Progenitor cell of endocrine pancreas (in vitro differentiated cells): Measurements from ENCODE around the gene TUSC2. TPM values are rescaled to one million over a fixed set of nuclear protein-coding genes. Genes with fewer than 3 reads are reported as not detected.

Experiments used
- DNase-seq: peaks from one replicate; pipeline ENCODE4 v3.0.0; 2021; ENCODE audit warnings: low spot score; ENCODE audit not compliant: unreplicated experiment
- H3K27ac Mint-ChIP-seq: 2 replicates; pipeline ENCODE4 v1.8.0; 2021; ENCODE audit warnings: mild to moderate bottlenecking, moderate library complexity, mixed read lengths
- H3K27me3 Mint-ChIP-seq: 2 replicates; pipeline ENCODE4 v1.8.0; 2021; ENCODE audit warnings: mixed read lengths
- H3K36me3 Mint-ChIP-seq: 2 replicates; pipeline ENCODE4 v1.8.0; 2022; ENCODE audit warnings: mixed read lengths; ENCODE audit not compliant: insufficient read depth
- H3K4me1 Mint-ChIP-seq: 2 replicates; pipeline ENCODE4 v1.8.0; 2021; ENCODE audit warnings: low read depth, mixed read lengths
- H3K4me3 Mint-ChIP-seq: 2 replicates; pipeline ENCODE4 v1.8.0; 2021; ENCODE audit warnings: low read depth, mild to moderate bottlenecking, moderate library complexity, mixed read lengths
- H3K9me3 Mint-ChIP-seq: 2 replicates; pipeline ENCODE4 v1.8.0; 2021; ENCODE audit warnings: low read depth, mixed read lengths
- CTCF ChIP-seq: fragments of 200-600 bp; sonication (generic); IDR thresholded peaks from one replicate; pipeline ENCODE4 v1.5.0; 2021; ENCODE audit warnings: antibody characterized with exemption, mild to moderate bottlenecking; ENCODE audit not compliant: unreplicated experiment
- total RNA-seq: library from RNA; stranded (reverse); gene quantifications from 2 replicates; pipeline ENCODE4 v1.2.1, GENCODE V29; 2021

Gene TUSC2
- total RNA-seq, 1 donor from 2014 or later: 34.9 TPM

GRCh38 chr3:50353245-50354004 lies 25.4 kb upstream of the TUSC2 start:
- TF ChIP-seq CTCF: no peak
- Mint-ChIP-seq H3K4me3 (no peak overlapping the region), H3K4me1 (peaks cover 37% of the 10 kb centered on the region)

GRCh38 chr3:50352781-50353180 lies 24.8 kb upstream of the TUSC2 start:
- DNase-seq: no peak
- no peaks in the 10 kb centered on the region for H3K27me3 Mint-ChIP-seq
- no peak overlapping the region for H3K27ac Mint-ChIP-seq
- no peak overlapping the region for H3K4me3 Mint-ChIP-seq
- peak; percentile 24 for TF ChIP-seq CTCF
- peaks cover 31% of the 10 kb centered on the region for H3K4me1 Mint-ChIP-seq
- H3K9me3 Mint-ChIP-seq: no peaks in the 10 kb centered on the region
- peaks cover 5% of the 10 kb centered on the region for H3K36me3 Mint-ChIP-seq

More at GRCh38 chr3:50353245-50354004, 25.4 kb upstream of the TUSC2 start:
- H3K27me3 Mint-ChIP-seq: no peaks in the 10 kb centered on the region
- H3K27ac Mint-ChIP-seq: no peak overlapping the region
- DNase-seq: no peak
- H3K36me3 Mint-ChIP-seq: peaks cover 4% of the 10 kb centered on the region
- H3K9me3 Mint-ChIP-seq: no peaks in the 10 kb centered on the region

- Mint-ChIP-seq H3K4me1 (peaks cover 19% of the 10 kb centered on the region), H3K27me3 (peaks cover 3% of the 10 kb centered on the region), H3K9me3 (no peaks in the 10 kb centered on the region), H3K36me3 (peaks cover 5% of the 10 kb centered on the region), H3K4me3 (peak overlapping the region; percentile 96), H3K27ac (peak overlapping the region; percentile 76)
- no peak for DNase-seq
- TF ChIP-seq CTCF: no peak
These were observed 23.3 kb upstream of the TUSC2 start for GRCh38 chr3:50351323-50351697.

GRCh38 chr3:50350527-50351322 lies 22.7 kb upstream of the TUSC2 start, which contains the start of the genes CYB561D2 and NPRL2:
TSS of gene CYB561D2 (plus strand) at chr3:50350862. CDS start at chr3:50351434, 572 bp downstream.
TSS of gene NPRL2 (minus strand) at chr3:50350775. CDS start at chr3:50350652, 123 bp downstream.
- Mint-ChIP-seq H3K9me3 (no peaks in the 10 kb centered on the region), H3K4me1 (peaks cover 21% of the 10 kb centered on the region), H3K36me3 (peaks cover 5% of the 10 kb centered on the region), H3K27ac (peak within 1 kb of the TSS; percentile 96), H3K4me3 (peak within 1 kb of the TSS; percentile 96), H3K27me3 (peaks cover 7% of the 10 kb centered on the region)
- DNase-seq: peak; percentile 88
- TF ChIP-seq CTCF: no peak

GRCh38 chr3:50350213-50350526 lies 22.1 kb upstream of the TUSC2 start:
- Mint-ChIP-seq H3K9me3 (no peaks in the 10 kb centered on the region), H3K4me3 (peak overlapping the region; percentile 96), H3K36me3 (peaks cover 5% of the 10 kb centered on the region), H3K4me1 (peaks cover 21% of the 10 kb centered on the region), H3K27ac (peak overlapping the region; percentile 96), H3K27me3 (peaks cover 7% of the 10 kb centered on the region)
- no peak for DNase-seq
- TF ChIP-seq CTCF: no peak
